Esophagus mucosa (tissue), 1 donor: ENCODE measurements around the gene CDR2. TPM values are rescaled to one million over a fixed set of nuclear protein-coding genes. Genes with fewer than 3 reads are reported as not detected.
"Not testable (repeated sequence)": the region's sequence is repeated elsewhere in the genome, so short reads cannot be mapped to it uniquely, and the experiment has no call there.

Experiments used
- ATAC-seq: fragments of 200-7000 bp; cut with Tn5 transposase; one replicate; pipeline ENCODE4 v1.9.1; 2020
- total RNA-seq: library from RNA; stranded (reverse); gene quantifications from one replicate; pipeline ENCODE4 v1.2.4, GENCODE V29; 2023
- donor health status: DM: yes; HTN: yes; CAD: no.

The CDR2 gene
- 3.6 TPM for total RNA-seq

DNA sequence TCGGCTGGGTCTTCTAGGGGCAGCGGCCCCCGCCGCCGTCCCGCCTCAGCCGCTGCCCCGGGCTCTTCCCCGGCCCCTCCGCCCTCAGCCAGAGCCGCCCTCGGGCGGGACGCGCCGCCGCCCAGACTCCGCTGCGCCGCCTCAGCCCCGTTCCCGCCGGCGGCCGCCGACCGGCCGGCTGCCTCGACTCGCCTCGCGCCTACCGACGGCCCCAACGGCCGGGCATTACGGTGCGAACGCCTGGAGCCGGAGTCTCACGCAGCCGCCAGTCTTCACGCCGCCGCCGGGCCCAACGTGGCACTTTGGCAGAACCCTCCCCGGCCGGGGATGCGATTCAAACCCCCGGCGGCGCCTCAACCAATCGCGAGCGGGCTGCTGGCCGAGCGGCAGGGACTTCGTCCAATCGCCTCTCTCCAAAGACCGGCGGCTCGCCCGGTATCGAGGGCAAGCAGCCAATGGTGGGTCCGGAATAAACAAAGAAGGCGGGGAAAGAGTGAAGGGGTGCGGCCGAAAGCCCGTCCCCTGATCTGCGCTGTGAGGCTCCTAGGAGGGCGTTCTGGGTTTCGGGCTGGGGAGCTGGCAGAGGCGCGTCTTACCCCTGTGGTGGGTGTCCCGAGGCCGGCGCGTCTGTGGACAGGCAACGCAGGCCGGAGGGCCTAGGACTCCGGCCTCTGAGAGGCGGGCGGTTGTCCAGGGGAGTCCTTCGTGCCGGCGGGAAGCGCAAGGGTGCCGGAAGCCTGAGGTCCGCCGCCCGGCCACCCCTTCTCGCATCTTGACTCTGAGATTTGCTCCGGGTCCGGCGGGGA, at the start of gene CDR2:
CDR2 (minus strand) TSS at position 309 of the 806 bp plus-strand sequence. CDS start 310 bp downstream, outside the sequence.
- peak; percentile 98 for ATAC-seq

- ATAC-seq: no peak
Observed at GRCh38 chr16:22423716-22424115, 49.3 kb upstream of the CDR2 start.

- no peak for ATAC-seq
Observed at GRCh38 chr16:22421136-22421535, 46.7 kb upstream of the CDR2 start.

DNA sequence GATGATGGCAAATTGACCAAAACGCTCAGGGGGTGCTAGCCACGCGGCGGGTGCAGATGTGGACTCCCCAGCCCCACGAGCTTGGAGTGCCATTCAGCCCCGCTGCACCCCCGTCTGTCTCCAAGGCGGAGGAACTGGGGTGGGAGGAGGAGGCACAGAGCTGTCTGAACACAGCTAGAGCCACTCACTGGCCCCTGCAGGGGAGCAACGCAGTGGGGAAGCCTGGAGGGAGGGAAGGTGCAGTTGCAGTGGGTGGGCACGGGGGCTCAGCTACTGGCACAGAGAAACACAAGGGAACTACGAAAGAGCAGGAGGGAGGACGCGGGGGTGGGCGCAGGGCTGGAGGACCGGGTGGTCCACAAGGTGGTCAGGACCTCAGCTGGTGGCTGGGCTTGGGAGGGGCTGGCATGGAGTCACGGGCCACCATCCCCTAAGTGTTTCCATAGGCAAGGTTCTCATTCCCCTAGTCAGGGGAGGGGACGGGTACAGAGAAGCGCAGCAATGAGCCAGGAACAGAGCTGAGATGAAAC, 46.3 kb upstream of the CDR2 start:
- no peak for ATAC-seq

DNA sequence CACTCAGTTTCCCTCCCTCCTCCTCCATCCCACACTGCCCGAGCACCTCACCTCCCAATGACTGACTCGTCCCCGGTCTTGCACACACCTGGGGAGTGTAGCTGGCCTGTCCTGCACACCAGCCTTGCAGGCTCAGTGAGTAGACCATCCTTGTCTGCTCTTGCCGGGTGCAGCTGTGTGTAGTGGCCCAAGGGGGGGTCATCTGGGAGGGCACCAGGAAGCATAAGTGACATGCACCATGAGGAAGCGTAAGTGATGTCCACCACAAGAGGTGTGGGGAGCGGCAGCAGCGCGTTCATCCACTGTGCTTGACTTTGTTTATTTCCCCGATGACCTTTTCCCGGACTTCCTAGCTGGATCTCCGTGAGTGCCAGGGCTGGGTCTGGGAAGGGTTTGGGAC, 45.5 kb upstream of the CDR2 start:
- peak; percentile 24 for ATAC-seq

- ATAC-seq: no peak
Observed at GRCh38 chr16:22418826-22419225, 44.4 kb upstream of the CDR2 start.

- not testable (repeated sequence) for ATAC-seq
Observed at GRCh38 chr16:22417798-22418197, 43.4 kb upstream of the CDR2 start.

- no peak for ATAC-seq
Observed at GRCh38 chr16:22417019-22417418, 42.6 kb upstream of the CDR2 start.

- no peak for ATAC-seq
Observed at GRCh38 chr16:22413819-22414218, 39.4 kb upstream of the CDR2 start.

DNA sequence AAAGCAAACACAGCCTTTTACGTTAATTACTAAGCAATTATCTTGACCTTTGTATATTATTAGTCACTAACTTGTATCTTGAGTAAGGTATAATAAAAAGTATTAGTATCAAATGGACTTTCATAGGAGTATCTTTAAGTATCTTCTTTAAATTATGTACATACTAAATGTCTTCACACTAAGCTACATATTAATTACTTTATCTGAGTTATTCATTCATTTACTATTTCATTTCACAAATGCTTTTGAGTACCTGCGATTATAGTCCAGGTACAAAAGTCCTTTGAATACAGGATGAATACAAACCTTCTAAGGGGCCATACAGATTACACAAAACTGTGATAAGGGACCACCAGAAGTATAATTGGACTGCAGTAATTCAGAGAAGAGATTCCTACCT, 33.1 kb upstream of the CDR2 start:
- ATAC-seq: no peak

DNA sequence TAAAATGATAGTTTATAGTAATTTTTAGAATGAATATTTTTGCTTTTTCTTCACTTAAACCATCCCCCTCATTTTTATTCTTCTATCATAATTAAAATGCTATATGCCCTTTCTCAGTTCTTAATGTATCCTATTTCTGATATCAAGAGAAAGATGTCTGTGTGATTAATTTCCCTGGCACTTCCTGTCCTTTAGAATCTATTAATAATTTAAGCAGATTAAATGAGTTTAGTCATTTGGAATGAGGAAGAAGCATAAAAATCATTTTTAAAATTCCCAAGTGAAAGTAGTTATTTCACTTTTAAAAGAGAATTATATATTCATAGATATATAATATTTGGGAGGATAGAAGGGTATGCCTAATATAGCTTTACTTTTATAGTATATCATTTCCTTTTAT, 27.8 kb upstream of the CDR2 start:
- ATAC-seq: no peak

GRCh38 chr16:22400900-22401299, 26.5 kb upstream of the CDR2 start:
- no peak for ATAC-seq

GRCh38 chr16:22397931-22398330, 23.5 kb upstream of the CDR2 start:
- no peak for ATAC-seq

DNA sequence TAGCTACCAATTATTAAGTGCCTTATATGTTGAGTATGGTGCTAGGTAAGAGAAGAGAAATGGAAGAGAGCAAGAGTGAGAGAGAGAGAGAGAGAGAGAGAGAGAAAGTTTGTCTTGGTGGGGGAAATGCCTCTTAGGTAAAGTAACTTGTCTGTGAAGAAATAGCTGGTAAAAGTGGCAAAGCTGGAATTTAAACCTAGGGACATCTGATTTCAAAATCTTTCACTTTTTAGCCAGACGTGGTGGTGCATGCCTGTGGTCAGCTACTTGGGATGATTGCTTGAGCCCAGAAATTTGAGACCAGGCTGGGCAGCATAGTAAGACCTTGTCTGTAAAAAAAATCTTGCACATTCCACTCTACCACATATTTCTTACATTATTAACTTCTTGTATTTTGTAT, 23.0 kb upstream of the CDR2 start:
- ATAC-seq: no peak

- ATAC-seq: no peak
Observed at GRCh38 chr16:22395960-22396359, 21.5 kb upstream of the CDR2 start.

DNA sequence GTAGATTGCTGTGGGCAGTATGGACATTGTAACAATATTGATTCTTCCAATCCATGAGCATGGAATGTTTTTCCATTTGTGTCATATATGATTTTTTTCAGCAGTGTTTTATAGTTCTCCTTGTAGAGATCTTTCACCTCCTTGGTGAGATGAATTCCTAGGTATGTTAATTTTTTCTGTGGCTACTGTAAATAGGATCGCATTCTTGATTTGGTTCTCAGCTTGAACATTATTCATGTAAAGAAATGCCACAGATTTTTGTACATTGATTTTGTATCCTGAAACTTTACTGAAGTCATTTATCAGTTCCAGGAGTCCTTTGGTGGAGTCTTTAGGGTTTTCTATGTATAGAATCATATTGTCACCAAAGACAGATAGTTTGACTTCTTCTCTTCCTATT, 19.7 kb upstream of the CDR2 start:
- no peak for ATAC-seq

GRCh38 chr16:22388101-22388644, 13.8 kb upstream of the CDR2 start:
- no peak for ATAC-seq

- ATAC-seq: no peak
Observed at GRCh38 chr16:22386976-22387375, 12.6 kb upstream of the CDR2 start.

GRCh38 chr16:22385196-22385595, 10.8 kb upstream of the CDR2 start:
- ATAC-seq: no peak

DNA sequence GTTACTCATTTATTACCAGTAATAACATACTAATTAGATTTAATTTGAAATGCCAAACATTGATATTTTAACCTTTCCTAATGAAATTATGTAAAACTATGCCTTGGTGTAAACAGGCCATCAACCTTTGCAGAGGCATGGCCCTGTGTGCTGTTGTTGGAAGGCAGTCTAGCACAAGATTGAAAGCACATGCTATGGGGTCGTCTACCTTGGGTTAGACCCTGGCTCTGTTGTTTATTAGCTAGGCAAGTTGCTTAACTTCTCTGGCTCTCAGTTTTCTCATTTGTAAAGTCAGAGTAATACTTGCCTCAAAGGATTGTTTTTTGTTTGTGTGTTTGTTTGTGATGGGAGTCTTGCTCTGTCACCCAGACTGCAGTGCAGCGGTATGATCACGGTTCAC, 9.4 kb upstream of the CDR2 start:
- ATAC-seq: no peak

DNA sequence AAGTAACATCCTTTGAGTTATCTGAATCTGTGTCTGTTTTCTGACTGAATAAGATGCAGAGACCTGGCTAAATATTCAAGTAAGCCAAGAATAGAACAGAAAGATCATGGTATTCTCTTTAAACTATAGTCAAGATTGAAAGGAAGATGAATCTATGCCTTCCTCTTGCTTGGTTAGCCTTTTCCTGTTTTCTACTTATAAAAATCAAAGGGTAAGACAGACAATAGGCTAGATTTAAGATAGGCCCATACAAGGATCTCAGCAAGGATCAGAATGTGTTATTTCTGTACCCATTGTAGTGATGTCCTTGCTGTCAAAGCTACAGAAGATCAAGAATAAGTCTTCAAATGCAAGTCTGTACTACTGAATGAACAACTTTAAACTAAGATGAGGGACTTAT, 7.0 kb upstream of the CDR2 start:
- no peak for ATAC-seq

DNA sequence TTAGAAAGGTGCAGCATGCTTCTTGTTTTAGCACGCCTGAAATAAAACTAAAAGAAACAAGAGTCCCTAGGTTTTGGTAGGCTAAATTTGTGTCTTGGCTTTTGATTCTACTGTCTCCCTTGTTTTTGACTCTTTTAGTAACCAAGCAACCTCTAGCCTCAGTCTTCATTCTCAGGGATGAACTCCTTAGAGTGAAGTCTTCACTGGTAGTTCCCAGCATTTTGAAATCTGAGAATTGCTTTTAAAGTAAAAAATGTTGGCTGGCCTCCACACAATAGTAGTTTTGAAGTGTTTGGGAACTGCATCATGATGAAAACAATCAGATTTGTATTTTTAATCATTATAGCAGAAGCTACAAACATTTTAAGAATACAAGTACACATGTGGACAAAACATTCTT, 6.1 kb upstream of the CDR2 start:
- ATAC-seq: no peak

DNA sequence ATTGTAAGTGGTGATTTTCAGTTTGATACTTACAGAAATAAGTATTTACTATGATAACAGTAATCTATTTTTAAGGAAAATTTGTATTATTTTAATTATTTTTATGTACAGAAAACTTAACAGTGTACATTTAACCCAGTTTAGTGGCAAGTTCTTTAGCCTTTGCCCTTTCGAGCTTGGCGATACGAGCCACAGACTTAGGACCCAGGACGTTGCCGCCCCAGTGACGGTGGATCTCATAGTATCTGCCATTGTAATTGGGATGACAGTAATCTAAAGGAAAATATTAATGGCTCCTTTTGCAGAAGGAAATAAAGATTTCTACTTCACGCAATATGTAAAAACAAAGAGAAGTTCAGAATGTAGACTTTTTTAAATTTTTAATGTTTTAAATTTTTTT, 5.2 kb upstream of the CDR2 start:
- ATAC-seq: no peak

DNA sequence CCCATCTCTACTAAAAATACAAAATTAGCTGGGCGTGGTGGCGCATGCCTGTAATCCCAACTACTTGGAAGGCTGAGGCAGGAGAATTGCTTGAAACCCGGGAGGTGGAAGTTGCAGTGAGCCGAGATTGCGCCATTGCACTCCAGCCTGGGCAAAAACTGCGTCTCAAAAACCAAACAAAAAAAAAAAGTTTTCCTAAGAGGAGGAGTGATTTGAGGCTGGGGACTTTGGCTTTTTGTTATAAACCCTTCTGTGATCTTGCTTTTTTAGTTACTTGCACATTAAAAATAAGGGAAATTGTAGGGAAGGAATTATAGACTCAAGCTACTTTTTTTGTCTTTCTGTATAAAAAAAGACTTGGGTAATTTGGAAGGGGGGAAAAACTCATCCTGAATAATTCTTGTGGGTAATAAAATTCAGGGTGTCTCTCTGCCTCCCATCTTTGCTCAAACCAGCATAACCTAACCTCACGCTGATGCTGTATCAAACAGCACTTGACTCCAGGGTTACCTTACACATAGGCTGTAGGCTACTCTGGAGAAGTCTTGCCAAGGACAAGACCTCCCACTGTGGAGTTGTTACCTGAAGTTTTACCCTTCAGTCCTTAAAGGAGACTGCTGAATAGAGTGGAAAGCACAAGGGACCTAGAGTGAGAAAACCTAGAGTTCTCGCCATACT, 1.7 kb upstream of the CDR2 start:
- no peak for ATAC-seq
